GM12865 (cell line): ENCODE results near the gene CELSR2.
"Not testable (repeated sequence)": the region's sequence is repeated elsewhere in the genome, so short reads cannot be mapped to it uniquely, and the experiment has no call there.

Experiments
- DNase-seq: peaks from one replicate; pipeline ENCODE4 v3.0.0; 2010; ENCODE audit warnings: low read depth
- H3K4me3 ChIP-seq: 2 replicates; pipeline ENCODE4 v1.5.1; 2011; ENCODE audit warnings: mild to moderate bottlenecking, low read depth, low read length, control low read depth
- CTCF ChIP-seq: IDR thresholded peaks from 2 replicates; pipeline ENCODE4 v1.5.1; 2011; ENCODE audit warnings: low read length, control low read depth, low read depth, inconsistent platforms; ENCODE audit not compliant: insufficient read depth; ENCODE audit errors: missing control alignments

CELSR2 gene

GRCh38 chr1:109301874-109302273, 52.5 kb downstream of the CELSR2 start:
- no peak for TF ChIP-seq CTCF
- no peak for DNase-seq
- H3K4me3 ChIP-seq = no peak overlapping the region

GRCh38 chr1:109304226-109304920, 55.0 kb downstream of the CELSR2 start:
- DNase-seq = no peak
- no peak overlapping the region for H3K4me3 ChIP-seq
- no peak for TF ChIP-seq CTCF

GRCh38 chr1:109305991-109306390, 56.7 kb downstream of the CELSR2 start:
- DNase-seq, H3K4me3 ChIP-seq: not testable (repeated sequence)

GRCh38 chr1:109306832-109307273, 57.5 kb downstream of the CELSR2 start, which contains the start of gene MYBPHL:
Gene MYBPHL (minus strand): TSS chr1:109307011. CDS start chr1:109306991, 20 bp downstream.
- DNase-seq = no peak
- H3K4me3 ChIP-seq = no peak within 1 kb of the TSS
- TF ChIP-seq CTCF = no peak

- no peak for DNase-seq
- no peak overlapping the region for H3K4me3 ChIP-seq
- TF ChIP-seq CTCF = no peak
Observed at GRCh38 chr1:109307274-109308021, 58.1 kb downstream of the CELSR2 start.

GRCh38 chr1:109309347-109309746, 60.0 kb downstream of the CELSR2 start:
- DNase-seq = no peak
- H3K4me3 ChIP-seq = no peak overlapping the region
- no peak for TF ChIP-seq CTCF

- no peak overlapping the region for H3K4me3 ChIP-seq
- TF ChIP-seq CTCF = no peak
- DNase-seq = no peak
Observed at GRCh38 chr1:109312246-109312645, 62.9 kb downstream of the CELSR2 start.
